Measurements from ENCODE around the gene CD151.

CD151 gene

DNA sequence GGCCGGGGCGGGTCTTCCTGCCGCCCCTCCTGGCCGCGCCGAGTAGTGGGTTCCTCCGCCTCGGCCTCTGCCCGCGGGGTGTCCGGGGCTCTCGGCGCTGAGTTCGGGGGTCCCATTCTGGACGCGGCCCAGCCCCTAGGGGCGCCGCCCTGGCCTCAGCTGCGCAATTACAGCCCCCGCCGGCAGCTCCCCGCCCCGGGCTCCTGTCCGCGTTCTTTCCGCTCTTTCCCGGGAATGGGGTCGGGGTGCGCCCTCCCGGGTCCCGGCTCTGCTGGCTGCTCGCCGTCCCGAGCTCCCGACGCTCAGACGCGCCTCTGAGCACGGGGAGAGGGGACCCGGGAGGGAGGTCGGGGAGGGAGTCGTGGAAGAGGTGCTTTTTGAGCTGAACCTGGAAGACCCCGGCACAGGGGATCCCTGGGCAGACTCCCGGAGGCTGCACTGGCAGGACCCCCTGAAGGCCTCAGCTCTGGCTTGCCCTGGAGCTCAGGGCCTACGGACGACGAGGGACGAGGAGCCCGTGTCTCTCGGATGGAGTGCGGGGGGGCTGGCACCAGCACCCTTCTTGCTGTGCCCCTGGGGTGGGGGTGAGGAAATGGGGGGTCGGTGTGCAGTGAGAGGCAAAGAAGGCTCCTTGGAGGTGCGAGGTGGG is 10.5 kb downstream of the CD151 start:
- DNase-seq (ENCODE audit: low read depth) = no peak

DNA sequence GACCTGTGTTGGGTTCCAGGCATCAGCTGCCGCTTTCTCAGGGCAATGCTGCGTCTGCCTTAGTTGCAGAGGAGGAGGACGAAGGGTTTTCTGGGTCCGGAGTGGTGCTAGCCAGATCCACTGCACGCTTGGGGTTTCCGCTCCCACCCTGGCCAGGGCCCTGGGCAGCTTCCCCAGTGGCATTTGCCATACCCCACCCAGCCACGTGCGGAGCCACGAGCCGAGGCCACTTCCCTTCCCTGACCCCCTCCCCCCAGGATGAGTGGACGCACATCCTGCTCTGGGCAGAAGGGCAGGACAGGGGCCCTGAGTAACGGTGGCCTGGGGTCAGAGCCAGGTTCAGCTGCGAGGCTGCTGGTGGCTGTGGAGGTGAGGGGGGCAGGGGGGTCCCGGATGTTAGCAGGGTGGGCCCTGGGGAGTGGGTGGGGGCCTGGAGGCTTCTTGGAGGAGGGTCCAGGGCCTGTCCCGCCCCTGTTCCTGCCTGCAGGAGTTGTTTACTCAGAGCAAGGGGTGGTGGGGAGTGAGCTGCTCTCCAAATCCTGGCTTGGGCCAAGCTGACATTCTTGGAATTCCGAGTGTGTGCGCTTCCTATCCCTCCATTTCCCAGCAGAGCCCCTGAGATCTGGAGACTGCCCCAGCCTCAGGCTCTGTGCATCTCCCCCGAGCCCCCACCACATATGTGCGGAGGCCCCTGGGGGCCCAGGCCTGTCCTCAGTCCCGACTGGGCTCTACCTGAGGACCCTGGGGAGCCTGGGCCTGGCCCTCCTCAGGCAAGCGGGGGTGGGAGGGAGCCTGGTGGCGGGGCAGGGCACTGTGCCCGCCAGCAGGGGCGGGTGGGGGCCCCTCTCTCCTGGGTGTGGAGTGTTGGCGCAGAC is 11.3 kb downstream of the CD151 start:
- no peak for DNase-seq (ENCODE audit: low read depth)

DNA sequence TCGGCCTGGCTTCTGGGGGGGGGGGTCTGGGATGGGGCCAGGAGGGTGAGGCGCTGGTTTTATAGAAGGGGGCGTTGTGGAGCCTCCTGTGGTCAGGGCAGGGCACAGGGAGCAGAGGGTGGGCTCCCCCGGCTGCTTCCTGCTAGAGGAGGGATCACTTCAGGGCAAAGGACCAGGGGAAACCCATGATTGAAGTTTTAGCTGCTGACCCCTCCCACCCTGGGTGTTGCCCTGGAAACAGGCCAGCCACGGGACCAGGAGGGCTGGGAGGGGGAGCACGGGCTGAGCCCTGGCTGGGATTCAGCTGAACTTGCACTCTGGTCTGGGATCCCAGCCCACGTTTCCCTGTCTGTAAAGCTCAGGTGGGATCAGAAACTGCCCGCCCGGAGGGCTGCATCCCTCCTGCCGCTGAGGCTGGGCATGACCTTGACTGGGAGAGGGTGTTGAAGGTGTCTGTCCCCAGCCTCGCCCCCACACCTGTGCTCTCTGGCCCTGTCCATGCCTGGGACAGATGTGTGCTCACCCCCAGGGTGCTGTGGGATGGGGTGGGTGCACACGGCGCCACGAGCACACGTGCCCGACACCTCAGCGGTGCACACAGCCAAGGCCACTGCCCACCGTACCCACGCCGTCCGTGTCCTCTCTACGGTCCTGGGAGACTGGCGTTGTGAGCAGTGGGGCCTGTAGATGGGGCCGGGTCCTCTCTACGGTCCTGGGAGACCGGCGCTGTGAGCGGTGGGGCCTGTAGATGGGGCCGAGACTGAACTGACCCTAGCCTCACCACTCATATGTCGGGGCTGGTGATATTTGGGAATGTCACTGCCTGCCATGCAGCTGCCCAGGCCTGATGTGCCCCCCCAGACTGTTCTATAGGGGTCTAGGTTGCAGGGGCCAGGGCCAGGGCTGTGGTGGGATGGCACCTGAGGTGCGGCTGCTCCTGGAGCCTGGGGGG is 12.2 kb downstream of the CD151 start:
- DNase-seq (ENCODE audit: low read depth) = no peak

DNA sequence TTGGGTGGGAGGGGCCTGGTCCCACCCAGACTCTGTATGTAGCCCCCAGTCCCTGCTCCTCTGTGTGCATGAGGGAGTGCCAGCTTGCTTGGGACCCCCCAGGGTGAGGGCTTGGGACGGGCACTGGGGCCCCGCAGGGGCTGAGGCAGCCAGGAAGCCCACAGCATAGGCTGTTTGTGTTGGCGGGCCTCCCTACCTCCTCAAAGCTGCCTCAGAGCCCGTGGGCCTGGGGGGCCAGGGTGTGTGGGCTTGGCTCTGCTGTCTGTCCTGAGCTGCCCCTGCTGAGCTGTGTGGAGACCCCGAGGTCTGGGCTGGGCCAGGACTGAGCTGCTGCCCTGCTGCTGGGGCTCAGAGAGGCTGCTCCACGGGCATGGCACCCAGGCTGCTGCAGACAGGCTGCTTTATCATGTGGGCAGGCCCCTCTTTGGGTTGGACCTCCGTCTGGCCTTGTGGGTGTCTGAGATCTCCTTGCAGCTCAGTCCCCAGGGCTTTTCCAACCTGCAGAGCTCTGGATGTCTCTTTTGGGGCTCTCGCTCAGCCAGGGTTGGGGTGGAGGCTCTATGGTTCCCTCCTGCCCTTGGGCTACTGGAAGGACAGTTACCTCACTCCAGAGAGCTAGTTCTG is 13.2 kb downstream of the CD151 start:
- DNase-seq (ENCODE audit: low read depth) = no peak

- no peak for DNase-seq (ENCODE audit: low read depth)
Measured at GRCh38 chr11:846496-847098, 13.8 kb downstream of the CD151 start.

DNA sequence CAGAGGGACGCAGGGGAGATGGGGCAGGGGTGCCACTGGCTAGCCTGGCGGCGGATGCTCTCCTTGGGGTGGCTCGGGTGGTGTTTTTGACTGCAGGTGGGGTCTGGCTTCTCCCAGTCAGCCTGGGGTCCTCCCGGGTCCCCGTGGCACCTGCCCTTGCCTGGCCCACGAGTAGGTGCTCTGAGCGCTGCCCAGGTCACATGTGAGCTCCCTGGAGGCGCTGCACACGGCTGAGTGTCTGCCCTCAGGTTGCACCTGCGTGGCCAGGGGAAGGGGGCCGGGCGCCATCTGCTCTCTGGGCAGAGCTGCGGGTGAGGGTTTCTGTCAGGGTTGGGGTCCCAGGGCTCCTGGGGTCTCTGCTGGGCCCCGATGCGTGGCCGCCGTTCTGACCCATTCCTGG is 15.1 kb downstream of the CD151 start:
- DNase-seq (ENCODE audit: low read depth) = no peak

DNA sequence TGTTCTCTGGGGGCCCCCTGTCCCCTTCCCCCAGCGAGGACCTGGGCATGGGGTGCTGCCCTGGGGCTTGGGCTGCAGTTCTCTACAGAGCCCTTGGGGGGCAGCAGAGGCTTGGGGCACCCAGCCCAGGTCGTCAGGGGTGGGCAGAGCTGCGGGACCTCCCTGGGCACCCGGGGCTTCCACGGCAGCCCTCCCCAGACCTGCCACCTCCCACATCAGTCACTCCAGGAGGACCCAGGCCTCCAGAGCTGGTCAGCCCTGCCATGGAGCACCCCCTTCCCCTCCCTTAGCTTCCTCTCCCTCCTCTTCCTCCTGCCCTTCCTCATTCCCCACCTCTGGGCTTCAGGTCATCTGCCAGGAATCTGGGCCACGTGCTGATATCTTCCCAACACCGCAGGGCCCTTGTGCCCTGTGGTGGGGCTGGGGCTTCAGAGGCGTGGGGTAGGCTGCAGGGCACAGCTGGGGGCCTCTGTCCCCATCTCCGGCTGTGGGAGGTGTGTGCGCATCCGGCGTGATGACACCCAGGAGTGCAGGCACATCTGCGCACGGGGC is 15.7 kb downstream of the CD151 start:
- DNase-seq (ENCODE audit: low read depth) = peak; percentile 56

GRCh38 chr11:849104-849824 is 16.5 kb downstream of the CD151 start:
- no peak for DNase-seq (ENCODE audit: low read depth)

DNA sequence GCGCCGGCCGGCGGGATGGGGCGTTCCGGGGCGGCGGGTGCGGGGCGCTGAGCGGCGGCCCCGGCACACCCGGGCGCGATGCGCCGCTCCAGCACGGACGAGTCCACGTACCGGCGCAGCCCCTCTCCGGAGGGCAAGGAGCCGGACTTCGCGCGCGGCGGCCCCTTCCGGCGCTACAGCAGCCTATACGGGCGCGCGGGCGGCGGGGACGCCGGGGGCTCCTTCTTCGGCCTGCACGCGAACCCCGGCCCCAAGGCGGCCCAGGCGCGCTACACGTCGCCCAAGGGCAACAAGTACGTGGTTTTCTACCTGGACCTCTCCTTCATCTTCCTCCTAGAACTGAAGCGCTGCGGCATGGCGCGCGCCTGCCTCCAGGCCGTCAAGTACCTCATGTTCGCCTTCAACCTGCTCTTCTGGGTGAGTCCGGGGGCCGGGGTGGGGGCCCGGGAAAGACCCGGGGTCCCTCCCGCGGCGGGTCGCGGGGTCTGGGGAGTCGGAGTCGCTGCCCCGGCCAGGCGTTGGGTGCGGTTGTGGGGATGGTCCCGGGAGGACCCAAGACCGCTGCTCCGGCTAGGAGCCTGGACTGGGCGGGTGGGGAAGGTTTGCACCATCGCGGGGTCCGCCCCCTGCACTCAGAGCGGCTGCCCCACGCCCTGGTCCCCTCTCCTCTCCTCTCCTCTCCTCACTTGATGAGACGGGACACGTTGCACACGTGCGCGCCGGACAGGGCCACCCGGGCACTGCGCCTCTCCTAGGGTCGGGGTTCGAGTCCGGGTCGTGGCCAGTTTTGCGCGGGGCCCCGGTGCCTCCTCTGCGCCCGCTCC is 17.4 kb downstream of the CD151 start:
- no peak for DNase-seq (ENCODE audit: low read depth)

GRCh38 chr11:850775-851763 is 18.3 kb downstream of the CD151 start:
- no peak for DNase-seq (ENCODE audit: low read depth)

DNA sequence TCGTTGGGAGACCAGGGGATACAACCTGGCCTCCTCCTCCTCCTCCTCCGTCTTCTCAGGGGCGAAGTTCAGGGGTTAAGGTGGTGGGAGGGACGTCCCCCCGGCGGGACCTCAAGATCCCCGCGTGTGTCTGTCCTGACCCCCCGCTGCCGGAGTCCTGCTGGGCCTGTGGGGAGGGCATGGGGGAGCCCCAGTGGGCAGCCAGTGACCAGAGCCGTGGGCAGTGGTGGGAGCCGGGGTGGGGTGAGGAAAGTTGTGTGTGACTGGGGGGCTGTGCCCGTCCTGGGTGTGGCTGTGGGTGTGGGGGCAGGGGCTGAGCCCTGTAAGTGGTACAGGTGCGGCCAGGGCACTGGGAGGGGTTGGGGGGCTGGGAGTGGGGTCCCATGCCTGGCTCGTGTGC is 20.0 kb downstream of the CD151 start:
- no peak for DNase-seq (ENCODE audit: low read depth)

DNA sequence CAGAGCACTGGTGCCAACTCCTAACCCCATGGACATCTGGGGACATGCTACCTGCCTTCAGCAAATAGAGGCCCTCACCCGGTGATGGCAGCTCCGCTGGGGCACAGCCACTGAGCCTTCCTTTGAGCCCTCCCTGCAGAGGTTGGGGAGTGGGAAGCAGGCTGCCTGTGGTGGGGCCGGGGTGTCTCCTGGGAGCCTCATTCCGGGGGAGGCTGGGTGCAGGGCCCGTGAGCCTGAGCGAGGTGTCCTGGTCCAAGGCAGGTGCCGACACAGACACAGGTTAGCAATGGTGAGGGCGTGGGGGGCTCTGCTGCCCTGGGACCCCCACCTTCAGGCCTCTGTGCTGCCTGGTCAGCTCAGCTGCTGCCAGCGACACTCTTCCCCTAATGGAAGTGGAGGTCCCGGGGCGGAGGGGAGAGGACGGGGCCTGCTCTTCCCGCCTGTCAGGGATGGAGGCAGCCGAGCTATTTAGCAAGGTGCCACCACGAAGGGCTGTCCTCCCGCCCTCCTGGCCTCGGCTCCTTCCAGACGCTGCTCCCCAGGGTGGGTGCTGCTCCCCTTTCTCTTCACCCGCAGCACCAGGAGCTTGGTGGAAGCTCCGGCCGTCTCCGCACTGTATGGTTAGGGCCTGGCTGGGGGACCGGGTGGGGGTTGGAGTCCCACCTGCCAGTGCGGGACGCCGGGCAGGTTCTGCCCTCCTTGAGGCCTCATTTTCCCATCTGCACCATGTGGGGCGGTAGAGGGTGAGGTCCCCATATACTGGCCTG is 21.1 kb downstream of the CD151 start:
- no peak for DNase-seq (ENCODE audit: low read depth)

DNA sequence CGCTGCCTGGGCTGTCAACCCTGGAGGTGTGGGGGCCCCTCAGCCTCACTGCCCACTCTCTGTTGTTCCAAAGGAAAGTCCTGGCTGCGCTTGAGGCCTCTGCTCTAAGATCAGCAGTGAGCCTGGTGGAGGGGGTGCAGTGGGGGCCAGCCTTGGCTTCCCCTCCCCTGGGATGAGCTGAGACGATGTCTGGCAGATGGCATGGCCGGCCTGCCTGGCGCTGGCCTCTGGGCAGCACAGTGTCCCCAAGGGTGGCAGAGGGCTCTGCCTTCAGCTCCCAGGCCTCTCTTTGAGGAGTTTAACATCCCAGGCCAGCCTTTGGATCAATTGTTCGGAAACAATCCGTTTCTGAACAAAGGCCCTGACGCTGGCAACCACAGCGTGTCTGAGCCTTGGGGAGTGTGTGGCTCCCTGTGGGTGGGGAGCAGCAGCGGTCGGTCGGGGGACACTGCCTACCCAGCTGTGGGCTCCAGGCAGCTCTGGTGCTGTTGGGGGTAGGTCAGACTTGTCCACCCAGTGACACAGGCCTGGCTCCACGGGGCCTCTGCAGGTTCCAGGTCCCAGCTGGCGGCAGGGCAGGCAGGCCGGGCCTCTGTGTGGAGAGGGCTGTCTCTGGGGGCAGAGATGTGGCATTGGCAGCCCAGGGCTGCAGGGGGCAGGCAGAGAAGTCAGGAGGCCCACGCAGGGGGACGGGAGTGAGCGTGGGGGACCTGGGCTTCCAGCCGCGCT is 22.0 kb downstream of the CD151 start:
- no peak for DNase-seq (ENCODE audit: low read depth)

GRCh38 chr11:855330-855674 is 22.6 kb downstream of the CD151 start:
- no peak for DNase-seq (ENCODE audit: low read depth)

- DNase-seq (ENCODE audit: low read depth) = no peak
Measured at GRCh38 chr11:855796-856195, 23.0 kb downstream of the CD151 start.

DNA sequence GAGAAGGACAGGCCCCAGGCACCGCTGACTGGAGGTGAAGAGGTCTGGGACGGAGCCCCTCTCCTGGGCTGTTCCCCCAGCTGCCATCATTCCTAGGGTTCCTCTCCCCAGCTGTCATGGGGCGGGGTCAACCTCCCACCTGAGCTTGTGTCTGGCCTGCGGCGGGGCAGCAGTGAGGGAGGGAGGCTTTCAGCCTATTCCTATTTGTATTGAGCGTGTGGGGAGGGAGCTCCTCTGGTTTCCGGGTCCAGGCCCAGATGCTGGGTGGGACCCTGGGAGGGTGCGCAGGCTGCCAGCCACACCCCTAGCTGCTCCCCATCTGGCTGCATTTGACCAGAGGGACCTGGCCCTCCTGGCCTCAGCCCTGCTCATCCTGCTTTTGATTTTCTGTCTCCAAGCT is 23.6 kb downstream of the CD151 start:
- DNase-seq (ENCODE audit: low read depth) = no peak

Measured in activated gamma-delta T cell treated with anti-CD3 and anti-CD28 coated beads, Interleukin-2, amount 50 U/mL, for 16 hours (primary cell).